AG04450 (cell line): Measurements from ENCODE around the gene ETV5. TPM values are rescaled to one million over a fixed set of nuclear protein-coding genes. Genes with fewer than 3 reads are reported as not detected.

ENCODE experiments used
- CTCF ChIA-PET: fragments of 300-600, 350-600 bp; formaldehyde crosslinking; extraction: SDS; loops from one replicate; lab custom pipeline; 2022; ENCODE audit warnings: antibody characterized with exemption, inconsistent platforms; lab: Charles Lee
- POLR2A ChIA-PET: fragments of 350-600 bp; formaldehyde crosslinking; extraction: SDS; loops from one replicate; lab custom pipeline; 2021; ENCODE audit warnings: antibody characterized with exemption, inconsistent platforms; lab: Yijun Ruan, JAX
- DNase-seq: peaks from one replicate; pipeline ENCODE4 v3.0.0-alpha.2; 2011; ENCODE audit warnings: low read depth, low spot score
- H3K27ac ChIP-seq: one replicate; pipeline ENCODE4 v1.5.1; 2012; ENCODE audit warnings: low read depth, low read length, control low read depth
- H3K27me3 ChIP-seq: one replicate; pipeline ENCODE4 v1.6.0; 2012; ENCODE audit warnings: low read length; ENCODE audit not compliant: control insufficient read depth, insufficient read depth
- H3K4me3 ChIP-seq: 2 replicates; pipeline ENCODE4 v1.5.1; 2011; ENCODE audit warnings: mild to moderate bottlenecking, low read depth, low read length, control low read depth
- H3K9me3 ChIP-seq: 2 replicates; pipeline ENCODE4 v1.5.1; 2012; ENCODE audit warnings: low read length; ENCODE audit not compliant: control insufficient read depth, insufficient read depth
- polyA plus RNA-seq: library from polyadenylated mRNA; depleted of rRNA; stranded (reverse); fragments of >200 nt; gene quantifications from 2 replicates; pipeline ENCODE4 v1.2.3, GENCODE V29; 2011
- TF ChIP-seq, protein P1 (sequence below): IDR thresholded peaks from 2 replicates; pipeline ENCODE4 v1.5.1; 2011; ENCODE audit warnings: low read depth, low read length, control low read depth, inconsistent platforms

The ETV5 gene
- polyA plus RNA-seq, 1 experiment = 33.7 TPM

GRCh38 chr3:186013312-186013711 is 95.6 kb downstream of the ETV5 start:
- POLR2A ChIA-PET = interaction anchor here (1.2 kb wide), 1 partner anchor 8 kb away, joined by 4 read pairs; no protein-coding TSS in a partner anchor
- H3K9me3 ChIP-seq = peaks cover 11% of the 10 kb centered on the region
- TF ChIP-seq, protein P1, sequence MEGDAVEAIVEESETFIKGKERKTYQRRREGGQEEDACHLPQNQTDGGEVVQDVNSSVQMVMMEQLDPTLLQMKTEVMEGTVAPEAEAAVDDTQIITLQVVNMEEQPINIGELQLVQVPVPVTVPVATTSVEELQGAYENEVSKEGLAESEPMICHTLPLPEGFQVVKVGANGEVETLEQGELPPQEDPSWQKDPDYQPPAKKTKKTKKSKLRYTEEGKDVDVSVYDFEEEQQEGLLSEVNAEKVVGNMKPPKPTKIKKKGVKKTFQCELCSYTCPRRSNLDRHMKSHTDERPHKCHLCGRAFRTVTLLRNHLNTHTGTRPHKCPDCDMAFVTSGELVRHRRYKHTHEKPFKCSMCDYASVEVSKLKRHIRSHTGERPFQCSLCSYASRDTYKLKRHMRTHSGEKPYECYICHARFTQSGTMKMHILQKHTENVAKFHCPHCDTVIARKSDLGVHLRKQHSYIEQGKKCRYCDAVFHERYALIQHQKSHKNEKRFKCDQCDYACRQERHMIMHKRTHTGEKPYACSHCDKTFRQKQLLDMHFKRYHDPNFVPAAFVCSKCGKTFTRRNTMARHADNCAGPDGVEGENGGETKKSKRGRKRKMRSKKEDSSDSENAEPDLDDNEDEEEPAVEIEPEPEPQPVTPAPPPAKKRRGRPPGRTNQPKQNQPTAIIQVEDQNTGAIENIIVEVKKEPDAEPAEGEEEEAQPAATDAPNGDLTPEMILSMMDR = no peak
- no peak for DNase-seq
- H3K27me3 ChIP-seq = peaks cover 2% of the 10 kb centered on the region
- H3K4me3 ChIP-seq = no peak overlapping the region
- CTCF ChIA-PET = interaction anchor here (1.6 kb wide), 1 partner anchor 18 kb away, joined by 3 read pairs; no protein-coding TSS in a partner anchor
- H3K27ac ChIP-seq = no peak overlapping the region

GRCh38 chr3:186012137-186012536 is 96.8 kb downstream of the ETV5 start:
- no peak overlapping the region for H3K27ac ChIP-seq
- POLR2A ChIA-PET = no interaction called here
- no peak for DNase-seq
- H3K27me3 ChIP-seq = peaks cover 2% of the 10 kb centered on the region
- peaks cover 9% of the 10 kb centered on the region for H3K9me3 ChIP-seq
- TF ChIP-seq, protein P1 = no peak
- H3K4me3 ChIP-seq = no peak overlapping the region
- CTCF ChIA-PET = interaction anchor here (0.6 to 1.6 kb wide), 2 partner anchors 17 to 247 kb away, joined by 3 to 4 read pairs; no protein-coding TSS in a partner anchor

DNA sequence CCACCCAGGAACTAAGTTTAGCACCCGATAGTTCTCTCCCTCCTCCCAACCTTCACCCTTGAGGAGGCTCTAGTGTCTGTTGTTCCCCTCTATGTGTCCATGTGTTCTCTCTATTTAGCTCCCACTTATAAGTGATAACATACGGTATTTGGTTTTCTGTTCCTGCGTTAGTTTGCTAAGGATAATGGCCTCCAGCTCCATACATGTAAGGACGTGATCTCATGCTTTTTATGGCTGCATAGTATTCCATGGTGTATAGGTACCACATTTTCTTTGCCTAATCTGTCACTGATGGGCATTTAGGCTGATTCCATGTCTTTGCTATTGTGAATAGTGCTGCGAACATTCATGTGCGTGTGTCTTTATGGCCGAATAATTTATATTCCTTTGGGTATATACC is 104.2 kb downstream of the ETV5 start:
- TF ChIP-seq, protein P1 = no peak
- no peaks in the 10 kb centered on the region for H3K27me3 ChIP-seq
- ChIA-PET POLR2A (no interaction called here), CTCF (no interaction called here)
- H3K9me3 ChIP-seq = no peaks in the 10 kb centered on the region
- no peak for DNase-seq
- no peak overlapping the region for H3K4me3 ChIP-seq
- no peak overlapping the region for H3K27ac ChIP-seq

GRCh38 chr3:186004209-186004608 is 104.7 kb downstream of the ETV5 start:
- Histone ChIP-seq H3K4me3 (no peak overlapping the region), H3K27ac (no peak overlapping the region), H3K9me3 (no peaks in the 10 kb centered on the region), H3K27me3 (no peaks in the 10 kb centered on the region)
- CTCF ChIA-PET = no interaction called here
- POLR2A ChIA-PET = no interaction called here
- no peak for DNase-seq
- TF ChIP-seq, protein P1 = no peak

GRCh38 chr3:186003610-186004009 is 105.3 kb downstream of the ETV5 start:
- H3K4me3 ChIP-seq = no peak overlapping the region
- ChIA-PET CTCF (interaction anchor here (0.6 to 1.0 kb wide), 3 partner anchors 51 to 256 kb away, joined by 3 to 5 read pairs (median 3); no protein-coding TSS in a partner anchor), POLR2A (no interaction called here)
- no peak for DNase-seq
- TF ChIP-seq, protein P1 = no peak
- H3K9me3 ChIP-seq = no peaks in the 10 kb centered on the region
- no peak overlapping the region for H3K27ac ChIP-seq
- H3K27me3 ChIP-seq = no peaks in the 10 kb centered on the region
